T47D (cell line): ENCODE measurements around the gene HSPBP1.
A peak's percentile ranks its signal among the peaks of the same experiment; 100 is the strongest.
"Not testable (repeated sequence)": the region's sequence is repeated elsewhere in the genome, so short reads cannot be mapped to it uniquely, and the experiment has no call there.

Source experiments
- DNase-seq, 2 experiments: peaks; one replicate each; pipeline versions ENCODE4 v3.0.0 to v3.0.0-alpha.2; 2011 to 2012; ENCODE audit warnings: low read depth in 1 of 2, low spot score in 1 of 2
- JUND ChIP-seq: IDR thresholded peaks from 2 replicates; pipeline ENCODE4 v1.6.1; 2012; ENCODE audit warnings: low read depth
- in situ Hi-C: cut with HindIII; loops from 2 replicates; pipeline ENCODE4 v1.10.0; 2016; ENCODE audit warnings: low sequenced_read_pairs, low pct_unique_long_range_greater_than_20kb

The HSPBP1 gene

DNA sequence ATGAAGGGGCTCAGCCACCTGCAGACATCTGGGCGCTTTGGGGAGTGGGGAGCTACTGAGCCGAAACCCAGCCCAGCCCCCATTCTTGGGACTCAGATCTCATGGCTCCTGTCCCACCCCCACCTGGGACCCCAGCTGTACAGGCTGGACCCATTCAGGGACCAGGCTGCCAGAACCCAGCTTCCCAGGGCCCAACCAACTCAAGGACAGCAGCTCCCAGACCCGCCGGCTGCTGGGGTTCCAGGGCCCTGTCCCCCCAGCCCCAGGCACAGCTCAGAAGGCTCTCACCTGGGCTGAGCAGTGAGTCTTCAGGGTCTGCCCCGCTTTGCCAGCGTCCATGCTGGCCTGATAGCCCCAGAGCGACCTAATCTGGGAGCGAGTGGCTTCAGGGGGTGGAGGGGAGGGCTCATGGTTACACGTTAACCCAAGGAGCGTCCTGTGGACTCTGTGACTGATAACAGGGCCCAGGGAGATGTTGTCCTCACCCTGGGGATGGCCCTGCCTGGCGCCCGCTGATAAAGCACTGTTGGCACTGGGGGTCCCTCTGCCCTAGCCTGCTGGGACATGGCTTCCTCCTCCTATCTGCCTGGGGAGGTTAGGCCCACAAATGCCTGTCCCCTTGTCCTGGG lies 51.4 kb downstream of the HSPBP1 start, which contains the start of gene TMEM86B:
TMEM86B (minus strand) TSS at position 361 of the 629 bp plus-strand sequence; CDS start at position 339, 22 bp downstream.
- no peak for TF ChIP-seq JUND
- no peak for DNase-seq
- in situ Hi-C loops, result no loop called here

- no peak for DNase-seq
- in situ Hi-C loops, result no loop called here
- no peak for TF ChIP-seq JUND
Observed at GRCh38 chr19:55228015-55228391, 51.9 kb downstream of the HSPBP1 start.

GRCh38 chr19:55227241-55228014 lies 52.5 kb downstream of the HSPBP1 start:
- no peak for DNase-seq
- in situ Hi-C loops, result no loop called here
- TF ChIP-seq JUND, result no peak

DNA sequence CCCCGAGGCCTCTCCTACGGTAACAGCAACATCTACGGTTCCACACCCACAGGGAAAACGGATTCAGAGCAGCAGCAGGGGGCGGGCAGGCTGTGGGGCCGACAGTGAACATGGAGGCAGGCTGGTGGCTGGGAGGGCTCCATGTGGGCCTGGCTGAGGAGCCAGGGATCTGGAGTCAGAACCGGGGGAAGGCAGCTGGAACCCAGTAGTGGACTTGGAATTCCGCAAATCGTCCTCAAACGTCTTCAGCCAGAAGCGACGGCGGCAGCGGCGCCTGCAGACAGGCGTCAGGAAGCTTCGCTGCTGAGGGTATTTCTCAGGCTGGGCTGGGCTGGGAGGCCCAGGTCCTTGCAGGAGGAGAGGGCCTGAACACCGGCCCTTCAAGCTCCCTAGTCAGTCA lies 53.1 kb downstream of the HSPBP1 start:
- no peak for TF ChIP-seq JUND
- DNase-seq, result no peak
- in situ Hi-C loops, result no loop called here

GRCh38 chr19:55226273-55226672 lies 53.6 kb downstream of the HSPBP1 start:
- TF ChIP-seq JUND, result no peak
- in situ Hi-C loops, result no loop called here
- DNase-seq, result no peak

DNA sequence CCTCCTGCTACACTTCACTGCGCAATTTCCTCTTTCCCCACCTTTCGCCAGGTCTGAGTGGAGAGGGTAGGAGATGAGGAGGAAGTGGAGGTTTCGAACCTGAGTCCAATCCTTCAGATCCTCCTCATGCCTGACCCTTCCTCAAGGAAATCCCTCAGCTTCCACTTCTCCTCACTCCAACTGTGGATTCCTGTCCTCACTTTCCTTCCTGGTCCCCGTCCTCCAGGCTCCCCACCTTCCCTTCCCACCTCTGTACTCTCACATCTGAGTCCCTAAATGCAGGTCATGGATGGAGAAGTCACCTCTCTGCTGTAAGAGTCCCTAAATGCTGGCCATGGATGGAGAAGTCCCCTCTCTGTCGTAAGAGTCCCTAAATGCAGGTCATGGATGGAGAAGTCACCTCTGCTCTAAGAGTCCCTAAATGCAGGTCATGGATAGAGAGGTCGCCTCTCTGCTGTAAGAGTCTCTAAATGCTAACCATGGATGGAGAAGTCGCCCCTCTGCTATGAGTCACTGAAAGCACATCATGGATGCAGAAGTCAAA lies 54.4 kb downstream of the HSPBP1 start:
- no peak for TF ChIP-seq JUND
- in situ Hi-C loops, result no loop called here
- no peak for DNase-seq

GRCh38 chr19:55224679-55225414 lies 55.1 kb downstream of the HSPBP1 start:
- in situ Hi-C loops, DNase-seq: not testable (repeated sequence)

GRCh38 chr19:55224038-55224665 lies 55.8 kb downstream of the HSPBP1 start:
- in situ Hi-C loops, result no loop called here
- DNase-seq, result no peak
- TF ChIP-seq JUND, result no peak

GRCh38 chr19:55223291-55224037 lies 56.4 kb downstream of the HSPBP1 start:
- DNase-seq, result no peak
- in situ Hi-C loops, result no loop called here
- TF ChIP-seq JUND, result no peak

- in situ Hi-C loops, result no loop called here
- no peak for TF ChIP-seq JUND
Observed at GRCh38 chr19:55220525-55220924, 59.4 kb downstream of the HSPBP1 start.

GRCh38 chr19:55216461-55217198 lies 63.3 kb downstream of the HSPBP1 start:
- in situ Hi-C loops, result no loop called here
- DNase-seq, result peak; percentile 71 to 95
- TF ChIP-seq JUND, result peak; percentile 69

More at GRCh38 chr19:55220525-55220924, 59.4 kb downstream of the HSPBP1 start:
- DNase-seq, result no peak

- TF ChIP-seq JUND, result no peak
- DNase-seq, result no peak
- in situ Hi-C loops, result no loop called here
Observed at GRCh38 chr19:55213547-55213946, 66.4 kb downstream of the HSPBP1 start.
